Vagina (tissue), 2 donors: ENCODE data around the gene TNPO3. TPM values are rescaled to one million over a fixed set of nuclear protein-coding genes. Genes with fewer than 3 reads are reported as not detected.

ENCODE experiments used
- DNase-seq, 2 donors: peaks; one replicate each; pipeline ENCODE4 v3.0.0-alpha.2; 2017; ENCODE audit errors: extremely low spot score in 2 of 2
- H3K27ac ChIP-seq: fragments of 200-600 bp; sonication (generic); one replicate; pipeline ENCODE4 v1.5.1; 2019
- H3K27me3 ChIP-seq: fragments of 200-600 bp; sonication (generic); one replicate; pipeline ENCODE4 v1.5.1; 2019
- H3K36me3 ChIP-seq, 2 donors: fragments of 200-600 bp; sonication (generic); one replicate each; pipeline ENCODE4 v1.5.1; 2017 to 2019
- H3K4me1 ChIP-seq: fragments of 200-600 bp; sonication (generic); one replicate; pipeline ENCODE4 v1.5.1; 2019
- H3K4me3 ChIP-seq, 2 donors: fragments of 200-600 bp; sonication (generic); 1 replicate in 1 of 2; 2 replicates in 1 of 2; pipeline ENCODE4 v1.5.1; 2016 to 2019
- H3K9me3 ChIP-seq: fragments of 200-600 bp; sonication (generic); one replicate; pipeline ENCODE4 v1.5.1; 2019
- CTCF ChIP-seq, 3 experiments: fragments of 450-650 bp in 2 of 3; fragments of 200-600 bp in 1 of 3; sonication (generic) in 1 of 3; IDR thresholded peaks; one replicate each; pipeline ENCODE4 v1.5.1; 2017 to 2019; ENCODE audit warnings: antibody characterized with exemption in 3 of 3, mild to moderate bottlenecking in 2 of 3, moderate library complexity in 2 of 3
- POLR2A ChIP-seq, 2 donors: fragments of 450-650 bp; IDR thresholded peaks; one replicate each; pipeline ENCODE4 v1.6.1; 2017; ENCODE audit warnings: antibody characterized with exemption in 2 of 2, mild to moderate bottlenecking in 2 of 2, moderate library complexity in 2 of 2
- POLR2AphosphoS5 ChIP-seq, 2 donors: sonication (generic); formaldehyde crosslinking; IDR thresholded peaks; one replicate each; pipeline ENCODE4 v1.9.0; 2017; ENCODE audit warnings: antibody characterized with exemption in 2 of 2, mild to moderate bottlenecking in 2 of 2, low read depth in 1 of 2; ENCODE audit not compliant: insufficient read depth in 1 of 2
- intact Hi-C: fragments of 100-400 bp; cut with DNase I; formaldehyde crosslinking; loops from one replicate; pipeline ENCODE4 v1.15.1; 2023
- total RNA-seq: library from RNA; depleted of rRNA; stranded (reverse); fragments of >200 nt; gene quantifications from one replicate; pipeline ENCODE4 v1.2.3, GENCODE V29; 2016

TNPO3 gene
- total RNA-seq, 1 donor from 2014 or later = 33.9 TPM

DNA sequence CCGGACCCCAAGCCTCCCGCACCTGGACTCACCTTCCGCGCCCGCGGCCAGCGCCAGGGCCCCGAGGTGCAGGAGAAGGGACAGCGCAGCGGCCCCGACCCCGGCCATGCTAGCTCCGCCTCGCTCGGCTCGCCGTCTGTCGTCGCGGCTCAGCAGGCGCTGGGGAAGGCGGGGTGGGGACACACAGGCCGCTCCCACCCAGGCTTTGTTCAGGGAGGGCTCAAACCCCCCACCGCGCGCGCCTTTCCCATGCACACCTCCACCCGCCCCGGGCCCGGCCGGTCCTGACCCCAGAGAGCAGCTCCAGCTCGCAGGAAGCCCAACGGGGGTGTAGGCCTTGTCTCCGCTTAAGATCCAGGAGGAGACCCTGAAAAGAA lies 144.4 kb downstream of the TNPO3 start, which contains the start of gene KCP:
KCP (minus strand) TSS at position 141 of the 377 bp plus-strand sequence; CDS start at position 108, 33 bp downstream.
- Histone ChIP-seq H3K36me3 (no peaks in the 10 kb centered on the region), H3K27ac (no peak within 1 kb of the TSS), H3K27me3 (no peaks in the 10 kb centered on the region), H3K9me3 (no peaks in the 10 kb centered on the region), H3K4me1 (peaks cover 24% of the 10 kb centered on the region), H3K4me3 (peak within 1 kb of the TSS; percentile 10 to 40)
- TF ChIP-seq CTCF (IDR thresholded peaks at IDR 0.05) (no peak), POLR2A (IDR thresholded peaks at IDR 0.05) (no peak), POLR2AphosphoS5 (IDR thresholded peaks at IDR 0.05; ENCODE audit: insufficient read depth in 1 of 2, low read depth in 1 of 2) (no peak)
- intact Hi-C loops = loop anchor here (10.0 kb wide), 1 partner anchor 174 kb away; no protein-coding TSS in a partner anchor
- DNase-seq = no peak

GRCh38 chr7:128909625-128910568 lies 145.0 kb downstream of the TNPO3 start:
- Histone ChIP-seq H3K27ac (no peak overlapping the region), H3K9me3 (no peaks in the 10 kb centered on the region), H3K36me3 (no peaks in the 10 kb centered on the region), H3K4me1 (peaks cover 17% of the 10 kb centered on the region), H3K4me3 (peak overlapping the region; percentile 10 to 40), H3K27me3 (no peaks in the 10 kb centered on the region)
- no peak for TF ChIP-seq POLR2A (IDR thresholded peaks at IDR 0.05)
- peak in 1 of 2 donors; percentile 10 for TF ChIP-seq POLR2AphosphoS5 (IDR thresholded peaks at IDR 0.05; ENCODE audit: insufficient read depth in 1 of 2, low read depth in 1 of 2)
- TF ChIP-seq CTCF (IDR thresholded peaks at IDR 0.05) = no peak
- DNase-seq = no peak
- intact Hi-C loops = loop anchor here (10.0 kb wide), 1 partner anchor 175 kb away; no protein-coding TSS in a partner anchor

GRCh38 chr7:128908750-128909624 lies 145.9 kb downstream of the TNPO3 start:
- intact Hi-C loops = no loop called here
- H3K9me3 ChIP-seq = no peaks in the 10 kb centered on the region
- no peaks in the 10 kb centered on the region for H3K27me3 ChIP-seq
- peaks cover 14% of the 10 kb centered on the region for H3K4me1 ChIP-seq
- H3K36me3 ChIP-seq = no peaks in the 10 kb centered on the region
- no peak for DNase-seq
- peak overlapping the region; percentile 10 to 40 for H3K4me3 ChIP-seq
- no peak overlapping the region for H3K27ac ChIP-seq
- TF ChIP-seq CTCF (IDR thresholded peaks at IDR 0.05) = no peak
- no peak for TF ChIP-seq POLR2A (IDR thresholded peaks at IDR 0.05)
- TF ChIP-seq POLR2AphosphoS5 (IDR thresholded peaks at IDR 0.05; ENCODE audit: insufficient read depth in 1 of 2, low read depth in 1 of 2) = no peak

GRCh38 chr7:128906766-128907559 lies 147.9 kb downstream of the TNPO3 start:
- Histone ChIP-seq H3K27me3 (no peaks in the 10 kb centered on the region), H3K4me1 (peaks cover 21% of the 10 kb centered on the region), H3K9me3 (no peaks in the 10 kb centered on the region), H3K27ac (no peak overlapping the region), H3K4me3 (no peak overlapping the region), H3K36me3 (no peaks in the 10 kb centered on the region)
- DNase-seq = no peak
- intact Hi-C loops = no loop called here
- TF ChIP-seq POLR2A (IDR thresholded peaks at IDR 0.05) (no peak), POLR2AphosphoS5 (IDR thresholded peaks at IDR 0.05; ENCODE audit: insufficient read depth in 1 of 2, low read depth in 1 of 2) (no peak), CTCF (IDR thresholded peaks at IDR 0.05) (no peak)
